Activated CD4-positive, alpha-beta memory T cell treated with anti-CD3 and anti-CD28 coated beads for 36 hours (primary cell): ENCODE data around the gene MYO1B. TPM values are rescaled to one million over a fixed set of nuclear protein-coding genes. Genes with fewer than 3 reads are reported as not detected.

Experiments used
- CTCF ChIA-PET: fragments of 350-600 bp; sonication (Branson Sonifier 250); formaldehyde crosslinking; loops from one replicate; lab custom pipeline; 2021; ENCODE audit warnings: antibody characterized with exemption, inconsistent platforms; lab: Charles Lee
- POLR2A ChIA-PET: fragments of 350-600 bp; sonication (Branson Sonifier 250); formaldehyde crosslinking; loops from one replicate; lab custom pipeline; 2021; ENCODE audit warnings: antibody characterized with exemption; lab: Charles Lee
- DNase-seq: peaks from one replicate; pipeline ENCODE4 v3.0.0-alpha.2; 2020
- H3K27ac Mint-ChIP-seq: one replicate; pipeline ENCODE4 v1.8.0; 2021; ENCODE audit warnings: mixed read lengths
- H3K27me3 Mint-ChIP-seq: one replicate; pipeline ENCODE4 v1.8.0; 2021; ENCODE audit warnings: mixed read lengths
- H3K36me3 Mint-ChIP-seq: one replicate; pipeline ENCODE4 v1.8.0; 2021; ENCODE audit warnings: mixed read lengths
- H3K4me1 Mint-ChIP-seq: one replicate; pipeline ENCODE4 v1.8.0; 2021; ENCODE audit warnings: low read depth, mixed read lengths
- H3K4me3 Mint-ChIP-seq: one replicate; pipeline ENCODE4 v1.8.0; 2021; ENCODE audit warnings: mild to moderate bottlenecking, mixed read lengths
- H3K9me3 Mint-ChIP-seq: one replicate; pipeline ENCODE4 v1.8.0; 2021; ENCODE audit warnings: mixed read lengths
- intact Hi-C: fragments of 100-400 bp; cut with micrococcal nuclease; formaldehyde crosslinking; loops from one replicate; pipeline ENCODE4 v1.15.1; 2023
- total RNA-seq, 2 experiments: library from RNA; stranded (reverse); gene quantifications; one replicate each; pipeline ENCODE4 v1.2.3, GENCODE V29; 2021

Gene MYO1B
- total RNA-seq, 2 experiments from 2014 or later, result 13.5 to 15.6 TPM

- H3K4me3 Mint-ChIP-seq, result no peak overlapping the region
- H3K27me3 Mint-ChIP-seq, result peaks cover 5% of the 10 kb centered on the region
- H3K4me1 Mint-ChIP-seq, result peaks cover 17% of the 10 kb centered on the region
- POLR2A ChIA-PET, result no interaction called here
- H3K27ac Mint-ChIP-seq, result no peak overlapping the region
- no peak for DNase-seq
- H3K9me3 Mint-ChIP-seq, result peaks cover 4% of the 10 kb centered on the region
- intact Hi-C loops, result no loop called here
- CTCF ChIA-PET, result no interaction called here
- H3K36me3 Mint-ChIP-seq, result no peaks in the 10 kb centered on the region
Observed at GRCh38 chr2:191318729-191319078, 73.5 kb downstream of the MYO1B start.

GRCh38 chr2:191319186-191319585 lies 74.0 kb downstream of the MYO1B start:
- POLR2A ChIA-PET, result no interaction called here
- Mint-ChIP-seq H3K36me3 (no peaks in the 10 kb centered on the region), H3K27me3 (peaks cover 5% of the 10 kb centered on the region), H3K9me3 (peaks cover 4% of the 10 kb centered on the region), H3K4me1 (peaks cover 17% of the 10 kb centered on the region), H3K4me3 (no peak overlapping the region), H3K27ac (no peak overlapping the region)
- CTCF ChIA-PET, result no interaction called here
- intact Hi-C loops, result no loop called here
- DNase-seq, result no peak

GRCh38 chr2:191320881-191321280 lies 75.7 kb downstream of the MYO1B start:
- ChIA-PET CTCF (no interaction called here), POLR2A (no interaction called here)
- intact Hi-C loops, result no loop called here
- Mint-ChIP-seq H3K9me3 (peaks cover 4% of the 10 kb centered on the region), H3K27ac (no peak overlapping the region), H3K4me1 (peaks cover 17% of the 10 kb centered on the region), H3K4me3 (no peak overlapping the region), H3K27me3 (peaks cover 5% of the 10 kb centered on the region), H3K36me3 (no peaks in the 10 kb centered on the region)
- no peak for DNase-seq

GRCh38 chr2:191321861-191322662 lies 76.9 kb downstream of the MYO1B start:
- Mint-ChIP-seq H3K4me1 (peaks cover 17% of the 10 kb centered on the region), H3K27ac (no peak overlapping the region), H3K4me3 (no peak overlapping the region), H3K9me3 (peaks cover 4% of the 10 kb centered on the region), H3K36me3 (no peaks in the 10 kb centered on the region), H3K27me3 (peaks cover 5% of the 10 kb centered on the region)
- CTCF ChIA-PET, result interaction anchor here (0.7 kb wide), 2 partner anchors 177 to 189 kb away, joined by 3 to 4 read pairs; no protein-coding TSS in a partner anchor
- peak; percentile 15 for DNase-seq
- intact Hi-C loops, result no loop called here
- POLR2A ChIA-PET, result no interaction called here

DNA sequence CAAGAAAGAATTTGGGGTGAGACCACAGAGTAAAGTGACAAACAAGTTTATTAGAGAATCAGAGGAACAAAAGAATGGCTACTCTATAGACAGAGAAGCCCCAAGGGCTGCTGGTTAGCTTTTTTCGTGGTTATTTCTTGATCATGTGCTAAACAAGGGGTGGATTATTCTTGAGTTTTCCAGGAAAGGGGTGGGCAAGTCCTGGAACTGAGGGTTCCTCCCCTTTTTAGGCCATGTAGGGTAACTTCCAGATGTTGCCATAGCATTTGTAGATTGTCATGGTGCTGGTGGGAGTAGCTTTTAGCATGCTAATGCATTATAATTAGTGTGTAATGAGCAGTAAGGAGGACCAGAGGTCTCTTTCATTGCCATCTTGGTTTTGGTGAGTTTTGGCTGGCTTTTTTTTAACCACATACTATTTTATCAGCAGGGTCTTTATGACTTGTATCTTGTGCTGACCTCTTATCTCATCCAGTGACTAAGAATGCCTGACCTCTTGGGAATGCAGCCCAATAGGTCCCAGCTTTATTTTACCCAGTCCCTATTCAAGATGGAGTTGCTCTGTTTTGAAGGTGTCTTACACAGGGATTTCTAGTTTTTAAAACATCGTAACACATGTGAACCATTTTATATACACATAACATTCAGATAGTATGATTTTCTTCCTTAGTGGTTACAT lies 77.8 kb downstream of the MYO1B start:
- POLR2A ChIA-PET, result no interaction called here
- intact Hi-C loops, result no loop called here

DNA sequence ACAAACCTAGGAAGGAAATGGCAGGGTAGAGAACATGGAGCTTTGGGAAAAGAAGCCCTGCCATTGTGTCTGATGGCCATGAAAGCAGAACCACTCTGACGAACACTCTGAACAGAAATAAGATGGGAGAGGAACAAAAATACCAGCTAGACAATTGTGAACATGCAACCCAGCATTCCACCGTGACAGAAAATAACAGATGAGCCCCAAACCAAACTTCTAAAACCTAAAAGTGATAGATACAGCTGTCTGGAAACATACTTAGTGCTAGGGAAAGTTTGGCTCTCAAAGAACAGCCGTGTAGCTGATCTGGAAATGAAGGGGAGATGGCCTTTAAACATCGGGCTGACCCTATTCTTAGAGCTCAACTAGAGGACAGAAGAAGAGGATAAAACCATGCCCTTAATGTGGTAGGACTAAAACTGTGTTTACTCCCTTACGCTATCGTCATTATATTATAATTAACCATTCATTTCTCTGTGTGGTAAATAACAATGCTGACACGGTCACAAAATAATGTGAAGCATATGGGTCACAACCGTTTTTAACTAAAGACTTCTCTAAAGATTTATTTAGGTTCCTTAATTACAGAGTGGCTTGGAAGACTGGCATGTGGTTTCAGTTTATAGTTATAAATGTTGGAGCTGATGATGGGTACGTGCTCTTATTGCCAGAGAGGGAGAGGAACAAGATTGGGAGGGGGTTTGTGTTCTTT lies 80.6 kb downstream of the MYO1B start:
- DNase-seq, result no peak
- H3K27me3 Mint-ChIP-seq, result peaks cover 3% of the 10 kb centered on the region
- H3K9me3 Mint-ChIP-seq, result peaks cover 4% of the 10 kb centered on the region
- CTCF ChIA-PET, result interaction anchor here (0.6 kb wide), 1 partner anchor 1721 kb away, joined by 3 read pairs; no protein-coding TSS in a partner anchor
- no peak overlapping the region for H3K4me3 Mint-ChIP-seq
- no peaks in the 10 kb centered on the region for H3K36me3 Mint-ChIP-seq
- no peak overlapping the region for H3K27ac Mint-ChIP-seq
- H3K4me1 Mint-ChIP-seq, result peaks cover 17% of the 10 kb centered on the region
- POLR2A ChIA-PET, result no interaction called here
- intact Hi-C loops, result no loop called here

More for the DNA sequence above, 77.8 kb downstream of the MYO1B start:
- H3K27me3 Mint-ChIP-seq, result peaks cover 5% of the 10 kb centered on the region
- H3K4me3 Mint-ChIP-seq, result no peak overlapping the region
- no peak overlapping the region for H3K27ac Mint-ChIP-seq
- H3K9me3 Mint-ChIP-seq, result peaks cover 4% of the 10 kb centered on the region
- CTCF ChIA-PET, result interaction anchor here (0.7 kb wide), 1 partner anchor 190 kb away, joined by 3 read pairs; no protein-coding TSS in a partner anchor
- DNase-seq, result no peak
- H3K36me3 Mint-ChIP-seq, result no peaks in the 10 kb centered on the region
- peaks cover 17% of the 10 kb centered on the region for H3K4me1 Mint-ChIP-seq

- Mint-ChIP-seq H3K27ac (no peak overlapping the region), H3K4me1 (peaks cover 7% of the 10 kb centered on the region), H3K9me3 (peaks cover 4% of the 10 kb centered on the region), H3K4me3 (no peak overlapping the region), H3K27me3 (no peaks in the 10 kb centered on the region), H3K36me3 (no peaks in the 10 kb centered on the region)
- intact Hi-C loops, result no loop called here
- POLR2A ChIA-PET, result no interaction called here
- DNase-seq, result no peak
- CTCF ChIA-PET, result no interaction called here
Observed at GRCh38 chr2:191327484-191327883, 82.3 kb downstream of the MYO1B start.

DNA sequence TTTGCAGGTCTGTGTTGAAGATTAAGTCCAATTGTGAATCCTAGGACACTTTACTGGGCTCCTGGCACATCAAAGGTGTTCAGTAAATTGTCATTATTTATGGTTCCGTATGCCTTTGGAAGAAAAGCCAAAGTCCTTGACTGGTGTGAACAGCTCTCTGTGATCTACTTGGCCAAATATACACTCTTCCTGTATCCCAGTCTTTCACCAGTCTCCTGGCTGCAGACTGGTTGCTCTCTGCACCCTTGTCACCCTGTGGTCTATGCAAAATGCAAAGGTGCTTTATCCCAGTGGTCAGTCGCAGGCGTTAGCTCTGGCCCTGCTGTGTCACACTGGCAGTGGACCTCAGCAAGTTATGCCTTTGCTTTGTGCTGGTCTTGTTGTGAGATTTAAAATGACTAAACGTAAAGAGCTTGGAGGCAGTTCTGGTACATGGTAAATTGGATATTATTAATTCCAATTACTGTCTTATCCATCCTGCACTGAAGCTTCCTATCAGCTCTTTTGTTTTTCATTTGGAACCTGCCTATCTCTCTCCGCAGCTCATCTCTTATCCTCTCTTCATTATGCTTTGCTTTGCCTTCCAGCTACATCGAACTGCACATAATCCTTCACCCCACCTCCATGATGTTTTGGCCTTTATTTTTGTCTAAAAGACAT lies 83.1 kb downstream of the MYO1B start:
- Mint-ChIP-seq H3K4me1 (no peaks in the 10 kb centered on the region), H3K36me3 (no peaks in the 10 kb centered on the region), H3K4me3 (no peak overlapping the region), H3K27ac (no peak overlapping the region), H3K27me3 (no peaks in the 10 kb centered on the region), H3K9me3 (peaks cover 2% of the 10 kb centered on the region)
- intact Hi-C loops, result no loop called here
- ChIA-PET POLR2A (no interaction called here), CTCF (no interaction called here)
- no peak for DNase-seq

GRCh38 chr2:191329841-191330240 lies 84.6 kb downstream of the MYO1B start:
- Mint-ChIP-seq H3K9me3 (no peaks in the 10 kb centered on the region), H3K4me1 (no peaks in the 10 kb centered on the region), H3K27ac (no peak overlapping the region), H3K36me3 (no peaks in the 10 kb centered on the region), H3K27me3 (no peaks in the 10 kb centered on the region), H3K4me3 (no peak overlapping the region)
- intact Hi-C loops, result no loop called here
- ChIA-PET CTCF (interaction anchor here (1.2 kb wide), 1 partner anchor 83 kb away, joined by 3 read pairs; no protein-coding TSS in a partner anchor), POLR2A (no interaction called here)
- DNase-seq, result no peak

DNA sequence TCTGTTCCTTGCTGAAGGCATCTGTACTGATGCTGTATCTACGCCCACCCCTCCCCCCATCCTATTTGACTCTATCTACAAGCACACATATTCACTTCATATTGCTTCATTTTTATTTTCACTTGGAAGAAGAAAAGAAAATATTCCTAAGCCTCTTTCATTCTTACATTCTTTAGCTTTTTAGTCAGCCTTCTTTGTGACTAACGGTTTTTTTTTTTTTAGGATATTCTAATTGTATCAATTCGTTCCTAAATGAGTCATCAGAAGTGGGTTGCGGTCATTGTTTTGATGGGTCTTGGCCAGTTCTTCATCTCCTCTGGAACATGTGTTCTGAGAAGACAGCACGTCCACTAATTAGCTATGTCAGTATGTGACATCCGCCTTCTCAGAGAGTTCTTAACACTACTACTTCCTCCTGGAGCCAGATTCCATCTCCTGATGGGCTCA lies 88.7 kb downstream of the MYO1B start:
- H3K27ac Mint-ChIP-seq, result no peak overlapping the region
- no peak overlapping the region for H3K4me3 Mint-ChIP-seq
- CTCF ChIA-PET, result no interaction called here
- no peaks in the 10 kb centered on the region for H3K9me3 Mint-ChIP-seq
- no peaks in the 10 kb centered on the region for H3K4me1 Mint-ChIP-seq
- intact Hi-C loops, result no loop called here
- no peaks in the 10 kb centered on the region for H3K36me3 Mint-ChIP-seq
- POLR2A ChIA-PET, result no interaction called here
- H3K27me3 Mint-ChIP-seq, result no peaks in the 10 kb centered on the region
- DNase-seq, result no peak

GRCh38 chr2:191335875-191336464 lies 90.8 kb downstream of the MYO1B start:
- CTCF ChIA-PET, result no interaction called here

More at GRCh38 chr2:191335875-191336464, 90.8 kb downstream of the MYO1B start:
- Mint-ChIP-seq H3K4me3 (no peak overlapping the region), H3K36me3 (no peaks in the 10 kb centered on the region), H3K27me3 (no peaks in the 10 kb centered on the region), H3K27ac (no peak overlapping the region), H3K4me1 (no peaks in the 10 kb centered on the region), H3K9me3 (no peaks in the 10 kb centered on the region)
- intact Hi-C loops, result no loop called here
- no peak for DNase-seq
- POLR2A ChIA-PET, result no interaction called here
